ENCODE results near the gene FRMD6.

FRMD6 gene

DNA sequence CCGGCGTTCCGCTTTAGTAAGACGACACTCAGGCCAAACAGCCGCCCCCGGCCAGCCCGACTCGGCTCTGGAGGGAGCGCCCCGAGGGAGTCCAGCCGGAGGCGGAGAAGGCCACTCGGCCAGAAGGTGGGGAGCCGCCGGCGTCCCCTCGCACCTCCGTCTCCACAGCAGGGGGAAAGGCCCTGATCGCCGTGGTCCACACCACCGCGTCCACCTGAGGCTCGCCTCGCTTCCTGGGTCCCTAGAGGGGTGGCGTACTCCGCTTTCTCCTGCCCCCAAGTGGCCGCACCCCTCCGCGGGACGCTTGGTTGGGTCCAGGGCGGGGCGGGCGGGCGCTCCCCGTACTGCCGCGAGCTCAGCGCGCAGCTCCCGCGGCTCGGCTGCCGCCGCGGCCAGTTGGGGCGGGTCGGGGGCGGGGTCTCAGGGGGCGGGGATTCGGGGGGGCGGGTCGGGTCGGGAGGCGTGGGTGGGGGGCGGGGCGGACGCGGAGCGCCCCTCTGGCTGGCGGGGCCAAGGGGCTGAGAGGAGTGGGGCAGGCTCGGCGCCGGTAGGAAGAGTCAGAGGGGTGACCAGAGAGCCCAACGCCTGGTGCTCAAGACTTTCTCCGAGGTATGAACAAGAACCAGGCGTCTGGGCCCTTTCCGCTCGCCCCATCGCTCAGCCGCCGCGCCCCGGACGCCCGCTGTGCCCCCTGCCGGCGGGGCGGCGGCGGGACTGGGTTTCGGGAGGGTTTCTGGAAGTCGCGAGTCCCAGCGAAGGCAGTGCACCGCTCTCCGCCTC lies at the start of gene FRMD6:
Gene FRMD6, plus strand, starts transcription at position 523 of the 780 bp plus-strand sequence. CDS start 37,927 bp downstream, outside the sequence.
- peak; percentile 80 for DNase-seq (ENCODE audit: low spot score)

DNA sequence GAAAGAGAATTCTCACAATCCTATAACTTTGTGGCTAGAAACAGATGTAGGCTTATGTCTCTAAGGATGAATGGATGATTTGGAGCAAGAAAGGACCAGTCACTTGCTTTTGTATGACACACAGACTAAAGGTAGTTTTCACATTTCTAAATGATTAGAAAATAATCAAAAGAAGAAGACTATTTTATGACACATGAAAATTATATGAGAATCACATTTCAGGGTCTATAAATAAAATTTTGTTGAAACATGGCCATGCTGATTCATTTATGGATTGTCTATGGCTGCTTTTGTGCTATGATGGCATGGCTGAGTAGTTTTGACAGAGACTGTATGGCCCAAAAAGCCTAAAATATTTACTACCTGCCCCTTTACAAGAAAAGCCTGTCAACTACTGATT lies 49.4 kb upstream of the FRMD6 start:
- no peak for DNase-seq (ENCODE audit: low spot score)

DNA sequence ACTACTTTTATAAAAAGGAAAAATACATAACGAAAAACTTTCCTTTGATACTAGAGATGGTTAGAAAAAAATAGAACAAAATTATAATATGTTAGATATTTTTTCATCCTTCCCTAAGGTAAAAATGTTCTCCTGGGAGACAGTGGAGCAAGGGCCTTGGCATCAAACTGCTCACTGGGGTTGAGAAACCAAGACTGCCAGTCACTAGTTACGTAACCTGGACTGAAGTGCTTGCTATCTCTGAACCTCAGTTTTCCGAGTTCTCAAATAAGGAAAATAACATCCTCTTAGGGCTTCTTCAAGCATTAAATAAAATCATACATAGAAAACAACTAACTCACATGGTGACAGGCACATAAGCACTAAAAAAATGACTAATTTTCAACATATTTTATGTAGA lies 48.2 kb upstream of the FRMD6 start:
- no peak for DNase-seq (ENCODE audit: low spot score)

DNA sequence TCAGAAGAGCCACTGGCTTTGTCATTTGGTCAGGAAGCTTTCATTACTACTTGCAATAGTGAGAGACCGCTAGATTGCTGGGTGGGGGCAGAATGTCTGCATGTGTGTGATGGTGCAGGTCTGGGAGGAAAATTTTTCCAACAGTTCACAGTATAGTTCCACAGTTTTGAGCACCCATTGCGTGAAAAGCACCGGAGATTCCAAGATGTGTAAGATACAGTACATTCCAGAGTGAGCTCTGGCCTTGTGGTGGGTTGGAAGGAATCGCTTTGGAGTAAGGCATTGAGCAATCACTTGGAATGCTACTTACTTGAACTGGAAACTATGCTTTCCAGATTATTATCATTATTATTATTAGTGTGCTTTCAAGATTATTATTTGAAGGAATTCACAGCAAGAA lies 47.6 kb upstream of the FRMD6 start:
- no peak for DNase-seq (ENCODE audit: low spot score)

DNA sequence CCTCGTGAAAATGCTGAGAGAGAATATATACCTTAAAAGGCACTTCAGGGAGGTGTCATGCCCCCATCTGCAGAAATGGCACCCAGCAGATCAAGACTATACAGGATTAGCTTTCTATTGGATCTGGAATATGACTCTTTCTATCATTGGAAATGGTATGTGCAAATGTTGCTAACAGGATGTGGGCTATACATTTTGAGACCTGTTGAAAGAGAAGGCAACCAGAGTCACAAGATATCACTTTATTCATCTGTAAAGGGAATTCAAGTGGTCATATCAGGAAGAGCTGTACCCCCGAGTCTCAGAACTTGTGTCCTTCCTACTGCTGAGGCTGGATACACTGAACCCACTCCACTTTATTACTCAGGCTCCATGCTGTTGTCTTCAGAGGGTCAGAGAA lies 46.1 kb upstream of the FRMD6 start:
- DNase-seq (ENCODE audit: low spot score): no peak

DNA sequence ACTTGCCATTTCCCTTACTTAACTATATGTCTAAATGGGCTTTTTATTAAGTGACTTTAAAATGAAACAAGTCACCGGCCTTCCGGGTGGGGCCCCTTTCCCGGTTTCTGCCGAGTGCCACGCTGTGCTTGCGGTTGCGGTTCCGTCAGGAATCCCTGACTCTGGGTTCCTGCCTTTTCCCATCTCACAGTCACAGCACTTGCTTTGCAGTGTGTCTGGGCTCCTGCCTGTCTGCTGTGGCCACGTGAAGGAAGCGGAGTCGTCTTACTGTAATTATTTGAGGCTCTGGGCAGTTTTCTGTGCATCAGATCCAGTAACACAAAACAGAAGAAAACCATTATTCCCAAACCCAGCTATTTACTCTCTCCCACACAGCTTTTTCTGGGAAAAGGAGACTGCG lies 44.0 kb upstream of the FRMD6 start:
- DNase-seq (ENCODE audit: low spot score): no peak

DNA sequence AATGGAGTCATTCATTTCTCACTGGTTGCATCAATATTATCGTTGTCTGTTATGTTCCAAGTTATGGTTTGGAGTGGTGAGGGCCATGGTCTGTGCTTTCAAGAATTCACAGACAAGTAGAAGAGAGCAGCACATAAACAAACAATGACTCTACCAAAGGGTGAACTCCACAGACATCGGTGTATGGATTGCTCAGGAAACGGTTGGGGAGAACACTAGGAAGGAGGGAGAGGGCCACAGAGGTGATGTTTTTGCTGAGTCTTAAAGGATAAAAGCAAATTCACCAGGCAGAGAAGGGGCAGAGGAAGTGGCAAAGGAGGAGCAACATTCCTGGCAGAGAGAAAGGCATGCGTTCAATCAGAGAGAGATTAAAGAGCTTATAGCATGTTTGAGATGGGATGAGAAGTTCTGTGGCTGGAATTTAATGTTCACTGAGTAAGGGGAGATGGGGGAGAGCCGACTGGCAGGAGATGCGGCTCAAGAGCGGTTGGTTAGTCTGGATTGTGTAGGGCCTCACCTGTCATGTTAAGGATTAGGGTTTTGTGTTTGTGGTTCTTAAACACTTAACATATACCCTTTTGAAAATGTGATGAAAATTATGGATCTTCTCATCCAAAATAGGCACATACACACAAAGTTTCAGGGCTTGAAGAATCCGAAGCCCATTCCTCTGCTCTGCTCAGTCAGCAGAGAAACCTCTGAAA lies 42.3 kb upstream of the FRMD6 start:
- no peak for DNase-seq (ENCODE audit: low spot score)

DNA sequence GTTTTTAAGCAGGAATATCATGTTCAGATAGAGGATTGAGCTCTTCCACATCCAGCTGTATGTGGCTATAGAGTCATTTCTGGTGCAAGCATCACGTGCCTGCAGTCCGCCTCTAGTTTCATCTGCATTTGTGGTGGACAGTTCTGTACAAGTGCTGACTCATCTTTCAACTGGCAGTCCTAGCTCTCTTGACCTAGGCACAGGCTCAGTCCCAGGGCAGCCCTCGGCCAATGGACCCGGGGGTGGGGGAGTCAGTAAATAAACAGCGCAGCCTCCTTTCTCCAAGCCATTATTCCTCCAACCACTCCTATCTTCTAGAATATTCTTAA lies 41.8 kb upstream of the FRMD6 start:
- no peak for DNase-seq (ENCODE audit: low spot score)

DNA sequence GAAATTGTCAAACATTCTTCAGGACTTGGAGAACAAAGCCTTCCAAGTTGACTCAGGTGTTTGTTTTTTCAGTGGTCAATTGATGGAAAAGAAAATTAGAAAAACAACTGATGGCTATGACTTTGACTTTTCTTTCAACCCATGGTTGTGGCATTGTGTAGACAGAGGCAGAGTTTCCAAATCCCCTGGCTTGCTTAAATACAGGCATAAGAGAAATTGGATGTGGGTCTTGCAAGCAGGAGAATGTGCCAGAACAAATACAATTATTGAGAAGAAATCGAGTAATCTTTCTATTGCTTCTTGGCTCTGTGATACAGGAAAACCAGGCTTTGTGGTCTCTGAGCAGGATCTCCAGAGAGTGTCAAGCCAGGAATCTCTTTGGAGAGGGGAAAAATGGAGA lies 40.9 kb upstream of the FRMD6 start:
- no peak for DNase-seq (ENCODE audit: low spot score)

DNA sequence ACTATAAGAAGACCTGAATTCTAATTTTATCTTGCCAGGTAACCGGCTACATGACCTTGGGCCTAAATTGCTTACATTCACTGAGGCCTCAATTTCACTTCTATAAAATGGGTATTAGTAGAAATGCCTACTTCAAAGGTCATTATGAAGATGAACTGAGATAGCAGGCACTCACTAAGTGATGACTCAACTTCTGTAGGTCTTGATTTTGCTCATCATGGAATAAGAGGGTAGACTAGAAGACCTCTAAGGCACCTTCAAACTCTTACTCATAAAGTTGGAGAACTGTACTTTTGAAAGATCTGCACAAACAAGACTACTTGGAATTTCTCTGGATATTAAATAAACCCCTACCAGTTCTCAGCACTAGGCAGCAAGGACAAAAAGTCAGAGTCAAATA lies 39.3 kb upstream of the FRMD6 start:
- DNase-seq (ENCODE audit: low spot score): no peak

DNA sequence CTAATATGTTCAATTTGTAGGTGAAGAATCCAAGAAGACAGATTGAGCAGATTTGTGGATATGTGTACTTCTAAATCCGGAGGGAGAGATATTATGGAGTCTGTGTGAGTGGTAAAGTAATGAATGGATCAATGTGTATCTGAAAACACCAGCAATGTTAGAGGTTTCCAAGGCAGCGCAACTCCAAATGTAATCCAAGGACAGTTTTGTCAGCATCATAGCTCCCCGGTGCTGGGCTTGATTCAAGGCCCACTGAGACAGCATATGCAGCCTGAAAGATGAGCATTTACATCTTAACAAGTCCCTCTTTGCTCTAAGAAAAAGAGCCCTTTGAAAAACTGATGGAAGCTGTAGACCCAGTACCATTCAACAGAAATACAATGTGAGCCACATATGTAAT lies 38.3 kb upstream of the FRMD6 start:
- DNase-seq (ENCODE audit: low spot score): no peak

DNA sequence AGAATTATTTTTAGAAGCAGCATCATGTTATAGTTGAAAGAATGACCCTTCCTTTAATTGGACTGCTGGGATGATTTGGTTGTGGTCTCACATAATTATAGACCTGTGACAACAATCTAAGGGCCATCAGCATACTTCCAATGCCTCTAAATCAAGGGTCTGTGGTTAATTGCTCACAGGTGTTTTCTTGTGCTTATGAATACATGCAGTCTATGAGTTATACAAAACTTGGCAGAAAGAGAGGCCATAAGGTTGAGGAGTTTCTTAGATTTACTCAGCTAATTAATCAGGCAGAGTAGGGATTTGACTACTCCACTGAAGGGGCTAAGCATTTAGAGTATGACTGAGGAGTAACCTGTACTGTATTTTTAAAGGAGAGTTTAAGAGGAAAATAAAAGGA lies 37.0 kb upstream of the FRMD6 start:
- no peak for DNase-seq (ENCODE audit: low spot score)

DNA sequence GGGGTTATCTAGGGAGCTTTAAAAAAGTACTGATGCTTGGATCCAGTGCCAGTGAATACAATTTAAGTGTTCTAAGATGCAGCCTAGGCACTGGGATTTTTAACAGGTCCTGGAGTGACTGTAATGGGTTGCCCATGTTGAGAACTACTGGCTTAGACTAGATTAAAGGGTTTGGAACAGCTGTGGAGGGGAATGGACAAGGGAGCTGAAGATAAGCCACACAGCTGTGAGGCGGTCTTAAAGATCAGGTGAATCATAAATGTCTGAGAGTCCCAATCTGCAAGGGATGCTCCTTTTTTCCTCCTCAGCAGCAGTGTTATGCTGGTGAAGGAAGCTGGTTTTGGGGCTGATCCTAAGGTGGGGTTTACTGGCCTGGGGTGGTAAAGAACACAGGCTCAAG lies 35.5 kb upstream of the FRMD6 start:
- no peak for DNase-seq (ENCODE audit: low spot score)

DNA sequence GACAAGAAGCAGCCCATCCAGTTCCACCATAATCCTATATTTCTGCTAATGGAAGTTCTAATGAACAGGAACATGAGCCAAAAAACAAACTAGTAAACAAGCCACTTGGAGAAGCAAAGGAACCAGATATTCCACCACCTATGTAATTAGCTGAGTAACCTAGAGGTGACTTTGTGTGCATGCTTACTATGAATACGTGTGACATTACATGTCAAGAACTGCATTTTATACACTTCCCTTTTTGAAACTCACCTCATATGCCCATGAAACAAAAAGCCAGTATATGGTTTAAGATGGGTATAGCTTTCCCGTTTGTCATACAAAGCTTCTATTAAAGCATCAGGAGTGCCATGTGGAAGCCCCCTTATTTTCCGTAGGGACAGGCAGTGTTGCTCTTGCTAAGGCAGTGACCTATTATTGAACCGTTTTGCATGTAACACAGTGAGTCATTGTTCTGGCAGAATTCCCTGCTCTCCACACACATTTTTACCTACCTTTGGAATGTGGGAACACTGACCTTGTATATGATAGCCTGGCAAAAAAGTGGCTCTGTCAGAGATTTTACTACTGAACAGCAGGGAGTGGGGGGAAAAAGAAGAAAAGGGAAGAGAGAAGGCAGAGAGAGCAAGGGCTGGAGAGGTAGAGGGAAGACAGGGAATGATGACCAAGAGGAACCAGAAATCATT lies 34.8 kb upstream of the FRMD6 start:
- DNase-seq (ENCODE audit: low spot score): no peak

DNA sequence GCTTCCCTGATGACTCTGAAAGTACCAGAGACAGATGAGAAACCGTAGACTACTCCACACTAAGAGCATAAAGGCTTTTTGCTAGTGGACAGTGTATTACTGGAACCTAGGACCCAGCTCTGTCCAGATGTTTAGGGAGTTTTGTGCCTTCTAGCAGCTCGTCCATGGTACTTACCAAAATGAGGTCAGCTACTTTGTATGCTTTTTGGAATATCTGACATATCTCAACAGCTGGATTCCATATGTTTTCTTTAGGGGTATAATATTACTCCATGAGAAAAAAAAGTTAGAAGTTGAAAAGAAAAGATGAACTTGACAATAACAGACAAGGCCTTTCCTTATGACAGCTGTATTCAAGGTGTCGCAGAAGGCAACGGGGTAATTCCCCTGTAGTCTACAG lies 32.1 kb upstream of the FRMD6 start:
- DNase-seq (ENCODE audit: low spot score): no peak

DNA sequence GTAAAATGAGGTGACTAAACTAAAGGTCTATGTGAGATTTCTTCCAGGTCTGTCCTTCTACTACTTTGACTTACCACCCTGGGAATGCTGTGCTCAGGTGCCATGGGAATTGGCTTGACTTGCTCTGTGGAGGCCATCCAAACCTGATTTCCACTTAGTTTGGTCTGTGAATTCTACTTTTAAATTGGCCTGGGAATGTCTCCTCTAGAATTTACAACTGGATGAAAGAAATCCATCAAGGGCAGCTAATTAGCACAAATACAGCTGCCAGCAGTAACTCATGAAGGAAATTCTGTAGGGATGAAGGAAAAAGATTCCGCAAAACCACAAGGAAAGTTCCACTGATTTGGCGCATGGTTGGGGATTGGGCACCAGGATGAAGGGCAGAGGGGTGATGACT lies 31.7 kb upstream of the FRMD6 start:
- DNase-seq (ENCODE audit: low spot score): no peak

DNA sequence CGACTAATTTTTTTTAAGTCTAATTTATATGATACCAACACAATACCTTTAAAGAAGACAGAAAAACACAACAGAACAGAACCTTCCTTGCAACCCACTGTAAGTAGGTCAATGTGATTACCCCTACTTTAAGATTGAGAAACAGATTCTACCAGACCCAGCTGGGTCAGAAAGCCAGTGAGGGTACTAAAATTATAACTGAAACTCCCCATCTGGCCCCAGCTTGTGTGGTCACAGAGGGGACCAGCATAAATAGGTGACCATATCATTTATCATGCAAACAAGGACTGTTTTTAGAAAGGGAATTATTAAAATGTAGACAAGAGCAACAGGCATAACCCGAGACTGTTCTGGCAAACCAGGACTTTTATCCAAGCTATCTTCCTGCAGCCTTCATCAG lies 30.1 kb upstream of the FRMD6 start:
- DNase-seq (ENCODE audit: low spot score): no peak

DNA sequence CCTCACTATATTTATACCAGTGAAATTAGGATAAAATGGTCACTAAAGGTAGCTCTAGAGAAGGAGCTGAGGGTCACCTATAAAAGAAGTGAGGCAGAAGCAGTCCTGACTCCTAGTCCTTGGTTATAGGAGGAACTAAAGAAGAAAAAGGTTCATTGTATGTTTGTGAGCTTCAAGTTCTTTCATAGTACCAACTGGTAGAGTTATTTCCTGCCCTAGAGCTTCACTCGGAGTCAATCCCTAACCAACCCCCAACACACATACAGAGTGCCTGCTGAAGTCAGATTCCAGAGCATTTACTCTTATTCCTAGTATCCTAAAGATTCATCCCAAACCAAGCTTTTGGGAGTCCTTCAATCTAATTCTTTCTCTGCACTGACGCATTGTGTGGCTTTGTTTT lies 29.3 kb upstream of the FRMD6 start:
- DNase-seq (ENCODE audit: low spot score): no peak

DNA sequence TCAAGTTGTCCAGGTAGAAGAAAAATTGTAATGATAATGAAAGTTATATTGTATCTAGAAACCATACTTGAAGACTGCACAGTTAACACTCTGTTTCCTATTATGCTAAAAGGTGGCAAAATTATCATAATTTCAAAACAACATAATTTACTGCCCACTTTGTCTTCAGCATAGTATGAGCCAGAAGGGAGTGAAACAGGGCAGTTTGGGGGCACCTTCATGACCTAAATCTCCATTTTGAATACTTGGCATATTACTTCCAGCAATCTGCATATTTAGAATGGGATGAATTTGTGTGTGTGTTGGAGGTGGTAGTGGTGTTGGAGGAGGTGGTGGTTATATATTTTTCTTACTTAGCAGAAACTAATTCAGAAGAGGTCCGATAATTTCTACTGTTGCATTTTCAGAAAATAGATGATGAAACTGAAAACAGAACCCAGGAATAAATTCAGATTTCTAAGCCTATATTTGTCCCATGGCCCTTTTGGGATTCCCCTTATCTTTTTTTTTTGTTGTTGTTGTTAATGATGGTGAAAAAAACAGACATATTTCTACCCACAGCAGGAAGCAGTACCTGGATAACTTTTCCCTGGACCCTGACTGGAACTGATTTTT lies 26.6 kb upstream of the FRMD6 start:
- DNase-seq (ENCODE audit: low spot score): no peak

DNA sequence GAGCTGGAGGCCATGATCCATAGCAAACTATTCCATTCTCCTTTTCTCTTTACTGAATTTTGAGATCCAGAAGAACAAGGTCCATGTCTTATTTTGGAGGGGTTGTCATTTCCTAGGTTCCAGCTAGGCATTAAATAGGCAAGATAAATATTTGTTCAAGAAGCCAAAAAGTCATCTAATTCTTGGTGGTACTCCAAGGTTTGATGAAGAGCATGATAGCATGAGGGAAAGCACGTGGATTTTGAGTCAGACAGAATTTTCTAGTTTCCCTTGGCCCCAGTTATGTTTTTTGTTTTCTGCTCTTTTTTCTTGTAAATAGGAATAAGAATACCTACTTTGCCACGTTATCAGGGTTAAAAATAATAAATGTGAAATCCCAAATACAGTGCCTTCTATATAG lies 25.5 kb upstream of the FRMD6 start:
- DNase-seq (ENCODE audit: low spot score): no peak

DNA sequence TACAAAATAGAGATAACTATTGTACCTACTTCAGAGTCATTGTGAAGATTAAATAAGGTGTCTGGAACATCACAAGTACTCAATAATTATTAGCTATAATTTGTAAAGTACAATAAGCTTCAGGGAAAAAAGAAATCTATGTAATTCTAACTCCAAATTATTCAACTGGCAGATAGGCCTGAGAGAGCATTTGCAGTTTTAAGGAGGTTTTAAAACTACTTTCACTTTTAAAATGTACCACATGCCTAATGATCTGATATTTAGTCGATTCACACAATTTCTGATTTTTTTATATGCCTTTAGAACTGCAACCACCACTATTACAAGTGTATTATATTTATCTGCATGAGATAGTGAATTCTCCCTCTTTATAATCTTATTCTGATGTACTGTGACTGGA lies 24.9 kb upstream of the FRMD6 start:
- DNase-seq (ENCODE audit: low spot score): no peak

DNA sequence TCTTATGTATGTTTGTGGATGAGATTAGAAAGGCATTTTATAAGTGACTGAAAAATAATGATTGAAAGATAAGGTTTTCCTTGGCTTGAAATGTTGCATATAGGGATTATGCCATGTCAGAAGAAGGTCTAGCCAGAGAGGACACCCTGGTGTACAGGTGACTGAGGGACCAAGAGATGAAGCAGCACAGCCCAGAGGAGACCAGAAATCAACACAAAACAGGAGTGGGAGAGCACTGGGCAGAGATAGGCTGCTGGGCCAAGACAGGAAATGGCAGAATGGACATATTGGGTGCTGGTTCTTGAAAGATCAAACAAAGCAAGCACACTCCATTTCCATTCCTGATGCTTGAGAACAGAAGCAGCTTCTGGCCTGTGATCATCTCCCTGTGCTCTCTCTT lies 24.4 kb upstream of the FRMD6 start:
- no peak for DNase-seq (ENCODE audit: low spot score)

DNA sequence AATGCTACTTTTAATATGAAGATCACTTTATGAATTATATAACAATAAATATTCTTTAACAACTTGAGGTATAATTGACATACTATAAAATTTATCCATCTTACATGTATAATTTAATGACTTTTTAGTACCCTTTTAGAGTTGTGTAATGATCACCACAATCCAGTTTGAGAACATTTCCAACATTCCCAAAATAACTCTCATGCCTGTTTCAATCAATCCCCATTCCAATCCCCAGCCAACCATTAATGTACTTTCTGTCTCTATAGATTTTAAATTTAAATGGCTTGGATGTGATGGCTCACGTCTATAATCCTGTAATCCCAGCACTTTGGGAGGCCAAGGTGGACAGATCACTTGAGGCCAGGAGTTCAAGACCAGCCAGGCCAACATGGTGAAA lies 23.5 kb upstream of the FRMD6 start:
- no peak for DNase-seq (ENCODE audit: low spot score)

Data from CD4-positive, alpha-beta T cell treated with Interleukin-2 at 100 ng/mL for 4 hours (primary cell).